GM19452 (cell line): ENCODE data around the gene NKPD1.
A peak's percentile ranks its signal among the peaks of the same experiment; 100 is the strongest.

Source experiments
- ATAC-seq: cut with Tn5 transposase; IDR thresholded peaks from one replicate; pipeline ENCODE4 v1.9.1; 2021; ENCODE audit not compliant: unreplicated experiment

Gene NKPD1

GRCh38 chr19:45160870-45161737 is at the start of gene NKPD1:
Gene NKPD1, minus strand, starts transcription at chr19:45160982. Its CDS starts 832 bp downstream, at chr19:45160150.
- ATAC-seq = no peak

GRCh38 chr19:45206328-45206727 is 45.5 kb upstream of the NKPD1 start:
- no peak for ATAC-seq

GRCh38 chr19:45205810-45206209 is 45.0 kb upstream of the NKPD1 start:
- no peak for ATAC-seq

- ATAC-seq = no peak
Measured at GRCh38 chr19:45202637-45203036, 41.9 kb upstream of the NKPD1 start.

GRCh38 chr19:45200568-45200967 is 39.8 kb upstream of the NKPD1 start:
- ATAC-seq = no peak

- no peak for ATAC-seq
Measured at GRCh38 chr19:45195764-45196163, 35.0 kb upstream of the NKPD1 start.

- ATAC-seq = no peak
Measured at GRCh38 chr19:45191375-45191774, 30.6 kb upstream of the NKPD1 start.

GRCh38 chr19:45189971-45190370 is 29.2 kb upstream of the NKPD1 start:
- no peak for ATAC-seq

GRCh38 chr19:45187421-45188100 is 26.8 kb upstream of the NKPD1 start:
- no peak for ATAC-seq

GRCh38 chr19:45186509-45187334 is 25.9 kb upstream of the NKPD1 start:
- no peak for ATAC-seq

GRCh38 chr19:45184115-45184514 is 23.3 kb upstream of the NKPD1 start:
- no peak for ATAC-seq

- no peak for ATAC-seq
Measured at GRCh38 chr19:45182758-45183157, 22.0 kb upstream of the NKPD1 start.

GRCh38 chr19:45180936-45181335 is 20.2 kb upstream of the NKPD1 start:
- no peak for ATAC-seq

GRCh38 chr19:45179892-45180370 is 19.1 kb upstream of the NKPD1 start:
- ATAC-seq = no peak

GRCh38 chr19:45179072-45179891 is 18.5 kb upstream of the NKPD1 start:
- no peak for ATAC-seq

GRCh38 chr19:45178262-45179071 is 17.7 kb upstream of the NKPD1 start, which contains the start of gene BLOC1S3:
Gene BLOC1S3, plus strand, starts transcription at chr19:45178784. Its CDS starts 513 bp downstream, at chr19:45179297.
- peak; percentile 80 for ATAC-seq

- no peak for ATAC-seq
Measured at GRCh38 chr19:45177817-45178261, 17.1 kb upstream of the NKPD1 start, which contains the start of gene TRAPPC6A. Gene TRAPPC6A, minus strand, starts transcription at chr19:45178237. Its CDS starts 19 bp downstream, at chr19:45178218.

GRCh38 chr19:45175515-45176345 is 14.9 kb upstream of the NKPD1 start:
- no peak for ATAC-seq
